ENCODE results near the gene VSNL1. TPM values are rescaled to one million over a fixed set of nuclear protein-coding genes. Genes with fewer than 3 reads are reported as not detected.

Gene VSNL1
- total and polyA plus RNA-seq, 2 donors (not counting 1 experiment from before 2014, with no cell fraction given), result 1.2 to 3.9 TPM

DNA sequence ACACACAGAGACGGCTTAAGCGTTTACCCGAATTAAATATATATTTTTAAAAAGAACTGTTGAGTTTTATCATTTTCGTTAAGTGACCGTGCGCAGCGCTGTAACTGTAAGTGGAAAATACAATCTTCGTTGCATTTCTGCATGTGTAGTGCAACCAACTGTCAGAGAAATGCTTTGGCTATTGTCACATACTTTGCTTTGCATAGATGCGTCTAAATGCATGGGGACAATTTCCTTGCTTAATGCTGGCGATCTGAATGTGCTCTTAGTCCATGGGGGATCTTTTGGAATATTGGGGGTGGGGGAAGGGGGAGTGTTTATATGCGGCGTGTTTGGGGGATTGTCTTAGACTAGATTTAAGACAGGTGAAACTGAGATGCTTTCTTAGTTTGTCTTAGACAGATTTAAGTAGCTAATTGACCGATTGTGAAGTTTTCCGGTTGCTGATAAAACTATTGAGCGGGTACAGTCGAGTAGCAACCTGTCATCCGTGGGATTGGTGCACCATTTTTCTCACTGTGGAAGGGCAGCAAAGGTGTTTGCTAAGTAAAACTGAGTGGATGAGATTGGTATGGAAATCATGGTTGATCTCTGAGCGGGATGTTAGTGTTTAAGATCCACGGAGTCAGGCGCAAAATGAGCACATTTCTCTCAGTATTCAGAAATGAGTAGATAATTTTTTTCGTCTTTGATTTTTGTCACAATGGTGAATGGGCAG, 476 bp downstream of the VSNL1 start:
- H3K36me3 ChIP-seq (ENCODE audit: control insufficient read depth, insufficient read depth, low read length), result no peaks in the 10 kb centered on the region
- H3K9me3 ChIP-seq (ENCODE audit: control insufficient read depth, insufficient read depth, low read depth, low read length), result no peaks in the 10 kb centered on the region
- peaks cover 2% of the 10 kb centered on the region for H3K27me3 ChIP-seq (ENCODE audit: control insufficient read depth, insufficient read depth, low read length)
- H3K79me2 ChIP-seq (ENCODE audit: control insufficient read depth, insufficient read depth, low read length), result no peaks in the 10 kb centered on the region
- H2AFZ ChIP-seq (ENCODE audit: low read length), result peak overlapping the region; percentile 83
- DNase-seq (ENCODE audit: low read depth in 2 of 2), result no peak
- H4K20me1 ChIP-seq (ENCODE audit: control insufficient read depth, extremely low read depth, insufficient read depth, low read length), result no peaks in the 10 kb centered on the region
- peaks cover 5% of the 10 kb centered on the region for H3K4me1 ChIP-seq (ENCODE audit: control insufficient read depth, extremely low read depth, insufficient read depth, low read length)
- H3K4me3 ChIP-seq (replicated peaks in 1 of 4; ENCODE audit: control extremely low read depth in 1 of 4, insufficient read depth in 1 of 4, low read depth in 3 of 4, low read length in 4 of 4), result peak overlapping the region; percentile 51 to 93 (median 63)
- H3K27ac ChIP-seq (ENCODE audit: insufficient read depth, low read length), result no peak overlapping the region
- H3K4me2 ChIP-seq (ENCODE audit: extremely low read depth, insufficient read depth, low read length), result peak overlapping the region; percentile 95
- H3K9ac ChIP-seq (ENCODE audit: insufficient read depth, low read length), result no peak overlapping the region
- TF ChIP-seq, protein P1, sequence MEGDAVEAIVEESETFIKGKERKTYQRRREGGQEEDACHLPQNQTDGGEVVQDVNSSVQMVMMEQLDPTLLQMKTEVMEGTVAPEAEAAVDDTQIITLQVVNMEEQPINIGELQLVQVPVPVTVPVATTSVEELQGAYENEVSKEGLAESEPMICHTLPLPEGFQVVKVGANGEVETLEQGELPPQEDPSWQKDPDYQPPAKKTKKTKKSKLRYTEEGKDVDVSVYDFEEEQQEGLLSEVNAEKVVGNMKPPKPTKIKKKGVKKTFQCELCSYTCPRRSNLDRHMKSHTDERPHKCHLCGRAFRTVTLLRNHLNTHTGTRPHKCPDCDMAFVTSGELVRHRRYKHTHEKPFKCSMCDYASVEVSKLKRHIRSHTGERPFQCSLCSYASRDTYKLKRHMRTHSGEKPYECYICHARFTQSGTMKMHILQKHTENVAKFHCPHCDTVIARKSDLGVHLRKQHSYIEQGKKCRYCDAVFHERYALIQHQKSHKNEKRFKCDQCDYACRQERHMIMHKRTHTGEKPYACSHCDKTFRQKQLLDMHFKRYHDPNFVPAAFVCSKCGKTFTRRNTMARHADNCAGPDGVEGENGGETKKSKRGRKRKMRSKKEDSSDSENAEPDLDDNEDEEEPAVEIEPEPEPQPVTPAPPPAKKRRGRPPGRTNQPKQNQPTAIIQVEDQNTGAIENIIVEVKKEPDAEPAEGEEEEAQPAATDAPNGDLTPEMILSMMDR (conservative IDR thresholded peaks at IDR 0.05 in 1 of 2, IDR thresholded peaks at IDR 0.05 in 1 of 2; ENCODE audit: low read depth in 1 of 2, low read length in 2 of 2), result no peak
- TF ChIP-seq EZH2 (IDR thresholded peaks at IDR 0.05; ENCODE audit: low read length, missing control alignments), result no peak

DNA sequence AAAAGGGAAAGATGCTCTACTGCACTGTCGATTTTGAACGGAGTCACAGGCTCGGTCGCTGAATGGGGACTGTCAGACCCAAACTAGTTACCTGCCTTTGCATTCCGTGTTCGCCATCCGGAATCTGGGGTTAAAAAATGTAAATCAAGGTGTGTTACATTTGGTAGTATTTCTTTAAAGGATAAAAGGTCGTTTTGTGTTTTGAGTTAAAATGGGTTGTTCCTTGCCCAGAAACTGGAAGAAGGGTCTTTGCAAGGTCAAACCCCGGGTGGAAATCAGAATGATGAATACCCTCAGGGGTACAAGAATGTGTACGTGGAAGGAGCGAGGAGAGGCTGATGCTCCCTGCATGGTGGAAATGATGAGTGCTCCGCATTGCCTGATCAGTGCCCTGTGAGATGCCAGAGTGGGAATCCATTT, 1.0 kb downstream of the VSNL1 start:
- H3K4me3 ChIP-seq (replicated peaks in 1 of 4; ENCODE audit: control extremely low read depth in 1 of 4, insufficient read depth in 1 of 4, low read depth in 3 of 4, low read length in 4 of 4), result peak overlapping the region; percentile 51 to 93 (median 63)
- no peak overlapping the region for H3K9ac ChIP-seq (ENCODE audit: insufficient read depth, low read length)
- H3K9me3 ChIP-seq (ENCODE audit: control insufficient read depth, insufficient read depth, low read depth, low read length), result no peaks in the 10 kb centered on the region
- TF ChIP-seq EZH2 (IDR thresholded peaks at IDR 0.05; ENCODE audit: low read length, missing control alignments), result no peak
- TF ChIP-seq, protein P1 (conservative IDR thresholded peaks at IDR 0.05 in 1 of 2, IDR thresholded peaks at IDR 0.05 in 1 of 2; ENCODE audit: low read depth in 1 of 2, low read length in 2 of 2), result no peak
- DNase-seq (ENCODE audit: low read depth in 2 of 2), result no peak
- no peaks in the 10 kb centered on the region for H3K79me2 ChIP-seq (ENCODE audit: control insufficient read depth, insufficient read depth, low read length)
- peaks cover 2% of the 10 kb centered on the region for H3K27me3 ChIP-seq (ENCODE audit: control insufficient read depth, insufficient read depth, low read length)
- no peaks in the 10 kb centered on the region for H3K36me3 ChIP-seq (ENCODE audit: control insufficient read depth, insufficient read depth, low read length)
- H3K4me1 ChIP-seq (ENCODE audit: control insufficient read depth, extremely low read depth, insufficient read depth, low read length), result peaks cover 5% of the 10 kb centered on the region
- H4K20me1 ChIP-seq (ENCODE audit: control insufficient read depth, extremely low read depth, insufficient read depth, low read length), result no peaks in the 10 kb centered on the region
- H2AFZ ChIP-seq (ENCODE audit: low read length), result peak overlapping the region; percentile 83
- H3K27ac ChIP-seq (ENCODE audit: insufficient read depth, low read length), result no peak overlapping the region
- H3K4me2 ChIP-seq (ENCODE audit: extremely low read depth, insufficient read depth, low read length), result peak overlapping the region; percentile 95

DNA sequence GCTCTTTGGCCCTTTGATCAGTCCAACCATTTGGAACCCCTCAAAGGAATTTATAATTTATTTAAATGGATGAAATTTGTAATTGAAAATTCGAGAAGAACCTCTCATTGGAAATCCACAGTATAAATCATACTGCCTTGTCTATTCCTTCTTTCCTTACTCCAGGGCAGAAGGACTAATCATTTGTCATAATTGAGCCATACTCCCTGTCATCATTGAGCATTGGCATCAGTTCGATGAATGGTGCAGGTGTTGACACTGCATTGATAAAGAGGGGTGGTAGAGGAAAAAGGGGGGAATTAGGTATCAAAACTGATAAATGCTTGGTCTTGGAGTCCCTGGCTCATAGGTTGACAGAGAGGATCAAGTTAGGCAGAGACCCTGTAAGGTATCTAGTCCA, 2.0 kb downstream of the VSNL1 start:
- no peak overlapping the region for H3K9ac ChIP-seq (ENCODE audit: insufficient read depth, low read length)
- peak overlapping the region; percentile 20 for H3K4me2 ChIP-seq (ENCODE audit: extremely low read depth, insufficient read depth, low read length)
- no peak overlapping the region for H3K27ac ChIP-seq (ENCODE audit: insufficient read depth, low read length)
- H3K4me1 ChIP-seq (ENCODE audit: control insufficient read depth, extremely low read depth, insufficient read depth, low read length), result peaks cover 5% of the 10 kb centered on the region
- no peaks in the 10 kb centered on the region for H4K20me1 ChIP-seq (ENCODE audit: control insufficient read depth, extremely low read depth, insufficient read depth, low read length)
- H3K27me3 ChIP-seq (ENCODE audit: control insufficient read depth, insufficient read depth, low read length), result peaks cover 2% of the 10 kb centered on the region
- H3K4me3 ChIP-seq (replicated peaks in 1 of 4; ENCODE audit: control extremely low read depth in 1 of 4, insufficient read depth in 1 of 4, low read depth in 3 of 4, low read length in 4 of 4), result no peak overlapping the region
- no peak for DNase-seq (ENCODE audit: low read depth in 2 of 2)
- H3K79me2 ChIP-seq (ENCODE audit: control insufficient read depth, insufficient read depth, low read length), result no peaks in the 10 kb centered on the region
- no peak overlapping the region for H2AFZ ChIP-seq (ENCODE audit: low read length)
- no peaks in the 10 kb centered on the region for H3K9me3 ChIP-seq (ENCODE audit: control insufficient read depth, insufficient read depth, low read depth, low read length)
- TF ChIP-seq, protein P1 (conservative IDR thresholded peaks at IDR 0.05 in 1 of 2, IDR thresholded peaks at IDR 0.05 in 1 of 2; ENCODE audit: low read depth in 1 of 2, low read length in 2 of 2), result no peak
- TF ChIP-seq EZH2 (IDR thresholded peaks at IDR 0.05; ENCODE audit: low read length, missing control alignments), result no peak
- H3K36me3 ChIP-seq (ENCODE audit: control insufficient read depth, insufficient read depth, low read length), result no peaks in the 10 kb centered on the region

Measured in fibroblast of lung (primary cell).